CD14-positive monocyte (primary cell): ENCODE data around the gene SCYL1. TPM values are rescaled to one million over a fixed set of nuclear protein-coding genes. Genes with fewer than 3 reads are reported as not detected.

Experiments
- DNase-seq, 3 donors: peaks; one replicate each; pipeline ENCODE4 v3.0.0-alpha.2; 2011 to 2022
- H2AFZ ChIP-seq: 2 replicates; pipeline ENCODE4 v1.6.0; 2012; ENCODE audit warnings: mild to moderate bottlenecking, low read depth, low read length, inconsistent platforms; ENCODE audit not compliant: insufficient read depth, poor library complexity, severe bottlenecking
- H3K27ac ChIP-seq, 2 donors: 1 replicate in 1 of 2; 2 replicates in 1 of 2; pipeline ENCODE4 v1.5.1; 2012 to 2013; ENCODE audit warnings: low read length in 2 of 2, control low read depth in 1 of 2, inconsistent platforms in 1 of 2, low read depth in 1 of 2, mild to moderate bottlenecking in 1 of 2
- H3K27me3 ChIP-seq, 2 donors: one replicate each; pipeline versions ENCODE4 v1.6.0 to v1.6.1; 2011 to 2013; ENCODE audit warnings: low read length in 2 of 2; ENCODE audit not compliant: control insufficient read depth in 2 of 2, insufficient read depth in 2 of 2
- H3K36me3 ChIP-seq, 2 donors: replicated peaks in 1 of 2; 1 replicate in 1 of 2; 2 replicates in 1 of 2; pipeline versions ENCODE4 v1.5.1 to v1.6.1; 2012 to 2013; ENCODE audit warnings: low read length in 2 of 2, control low read depth in 1 of 2, inconsistent platforms in 1 of 2, mild to moderate bottlenecking in 1 of 2; ENCODE audit not compliant: insufficient read depth in 2 of 2, control insufficient read depth in 1 of 2
- H3K4me1 ChIP-seq, 2 donors: 1 replicate in 1 of 2; 2 replicates in 1 of 2; pipeline versions ENCODE4 v1.5.1 to v1.6.1; 2012 to 2013; ENCODE audit warnings: low read length in 2 of 2, control low read depth in 1 of 2, inconsistent platforms in 1 of 2, mild to moderate bottlenecking in 1 of 2, moderate library complexity in 1 of 2; ENCODE audit not compliant: insufficient read depth in 2 of 2, control insufficient read depth in 1 of 2
- H3K4me2 ChIP-seq: replicated peaks from 2 replicates; pipeline ENCODE3; 2012; ENCODE audit warnings: low read length, moderate library complexity, mild to moderate bottlenecking; ENCODE audit not compliant: poor library complexity, severe bottlenecking; ENCODE audit errors: extremely low read depth
- H3K4me3 ChIP-seq, 3 experiments: fragments of 200-600 bp in 1 of 3; sonication (generic) in 1 of 3; replicated peaks in 1 of 3; 1 replicate in 2 of 3; 2 replicates in 1 of 3; pipeline ENCODE4 v1.5.1; 2011 to 2013; ENCODE audit warnings: low read length in 3 of 3, mild to moderate bottlenecking in 3 of 3, control low read depth in 2 of 3, low read depth in 2 of 3, inconsistent platforms in 1 of 3, moderate library complexity in 1 of 3
- H3K79me2 ChIP-seq: 2 replicates; pipeline ENCODE4 v1.6.0; 2012; ENCODE audit warnings: mild to moderate bottlenecking, control low read depth, inconsistent platforms, low read length, moderate library complexity; ENCODE audit not compliant: insufficient read depth
- H3K9ac ChIP-seq: 2 replicates; pipeline ENCODE4 v1.6.0; 2017; ENCODE audit warnings: low read length, mild to moderate bottlenecking; ENCODE audit not compliant: insufficient read depth, poor library complexity, severe bottlenecking
- H3K9me3 ChIP-seq, 2 donors: replicated peaks in 1 of 2; 1 replicate in 1 of 2; 2 replicates in 1 of 2; pipeline versions ENCODE4 v1.5.1 to v1.6.1; 2012 to 2013; ENCODE audit warnings: low read length in 2 of 2, control low read depth in 1 of 2; ENCODE audit not compliant: control insufficient read depth in 1 of 2, insufficient read depth in 1 of 2
- H4K20me1 ChIP-seq: 2 replicates; pipeline ENCODE4 v1.6.0; 2012; ENCODE audit warnings: mild to moderate bottlenecking, low read length, control low read depth, moderate library complexity; ENCODE audit not compliant: insufficient read depth
- H3K27ac Mint-ChIP-seq, 7 donors: one replicate each; pipeline ENCODE4 v1.8.0; 2020; ENCODE audit warnings: mild to moderate bottlenecking in 7 of 7, mixed read lengths in 7 of 7, moderate library complexity in 6 of 7, inconsistent platforms in 2 of 7
- H3K27me3 Mint-ChIP-seq, 3 donors: one replicate each; pipeline ENCODE4 v1.8.0; 2021 to 2022; ENCODE audit warnings: low read depth in 3 of 3, mild to moderate bottlenecking in 3 of 3, mixed read lengths in 3 of 3, moderate library complexity in 3 of 3, inconsistent platforms in 1 of 3
- H3K36me3 Mint-ChIP-seq, 2 donors: one replicate each; pipeline ENCODE4 v1.8.0; 2020; ENCODE audit warnings: mixed read lengths in 2 of 2, inconsistent platforms in 1 of 2, mild to moderate bottlenecking in 1 of 2
- H3K4me1 Mint-ChIP-seq: one replicate; pipeline ENCODE4 v1.8.0; 2020; ENCODE audit warnings: mild to moderate bottlenecking, mixed read lengths
- H3K4me3 Mint-ChIP-seq, 2 donors: one replicate each; pipeline ENCODE4 v1.8.0; 2020; ENCODE audit warnings: mild to moderate bottlenecking in 2 of 2, mixed read lengths in 2 of 2, moderate library complexity in 1 of 2
- H3K9me3 Mint-ChIP-seq, 7 donors: one replicate each; pipeline ENCODE4 v1.8.0; 2020 to 2022; ENCODE audit warnings: mixed read lengths in 7 of 7, mild to moderate bottlenecking in 6 of 7, moderate library complexity in 6 of 7, inconsistent platforms in 2 of 7
- CTCF ChIP-seq: fragments of 200-600 bp; IDR thresholded peaks from one replicate; pipeline ENCODE4 v1.8.0; 2022; ENCODE audit warnings: antibody characterized with exemption, mild to moderate bottlenecking
- WGBS: methylation state at CpG from one replicate; pipeline ENCODE4 v1.1.5; 2013; ENCODE audit warnings: missing lambda C conversion rate; ENCODE audit not compliant: insufficient coverage; 5-methylcytosine and 5-hydroxymethylcytosine counted together
- intact Hi-C, 2 donors: fragments of 100-400 bp; cut with micrococcal nuclease; formaldehyde crosslinking; loops; one replicate each; pipeline versions ENCODE4 v1.15.0 to v1.15.1; 2023
- polyA plus RNA-seq, 3 donors: library from polyadenylated mRNA; depleted of rRNA in 1 of 3; unstranded in 2 of 3; stranded (reverse) in 1 of 3; fragments of 300-500 nt in 2 of 3; fragments of >200 nt in 1 of 3; fragmentation: Illumina TruSeq in 2 of 3; gene quantifications; 1 replicate in 2 of 3; 2 replicates in 1 of 3; pipeline ENCODE4 v1.2.3, GENCODE V29; 2012 to 2021

Gene SCYL1
- polyA plus RNA-seq, 3 donors, result 18.6 to 71.6 (median 29.7) TPM

GRCh38 chr11:65575568-65576231 lies 50.8 kb downstream of the SCYL1 start, which contains the start of gene EHBP1L1:
Gene EHBP1L1, plus strand, starts transcription at chr11:65576053. Its CDS starts 250 bp downstream, at chr11:65576303.
- Histone ChIP-seq H4K20me1 (peaks cover 77% of the 10 kb centered on the region), H3K27ac (peak within 1 kb of the TSS; percentile 85 to 93), H3K4me1 (peaks cover 63 to 83% of the 10 kb centered on the region in 2 donors), H3K9ac (peak within 1 kb of the TSS; percentile 80), H3K27me3 (no peaks in the 10 kb centered on the region), H3K4me3 (peak within 1 kb of the TSS; percentile 68 to 100 (median 98)), H3K9me3 (no peaks in the 10 kb centered on the region), H3K4me2 (peak within 1 kb of the TSS; percentile 97), H3K36me3 (peaks cover 27% of the 10 kb centered on the region in 2 donors), H2AFZ (peak within 1 kb of the TSS; percentile 26), H3K79me2 (peaks cover 85% of the 10 kb centered on the region)
- H3K9me3 Mint-ChIP-seq, result peaks cover 0 to 2% (median 0%) of the 10 kb centered on the region in 7 donors
- 0% methylated on average over 53 of the region's 69 CpGs for WGBS
- peak within 1 kb of the TSS; percentile 90 to 95 for H3K4me3 Mint-ChIP-seq
- H3K4me1 Mint-ChIP-seq, result peaks cover 62% of the 10 kb centered on the region
- peak; percentile 63 to 81 (median 72) for DNase-seq
- TF ChIP-seq CTCF, result no peak
- peak within 1 kb of the TSS; percentile 93 to 99 (median 97) for H3K27ac Mint-ChIP-seq
- H3K36me3 Mint-ChIP-seq, result peaks cover 24 to 37% of the 10 kb centered on the region in 2 donors
- intact Hi-C loops, result loop anchor here (2.0 to 10.0 kb wide), 3 partner anchors 35 to 551 kb away; partner anchors contain the start of genes MAP3K11 (in 1 of the 2) and SNX15 (in 1 of the 2)
- no peaks in the 10 kb centered on the region for H3K27me3 Mint-ChIP-seq

- no peak for TF ChIP-seq CTCF
- peak overlapping the region; percentile 48 to 100 (median 98) for H3K4me3 ChIP-seq
- H3K4me1 Mint-ChIP-seq, result peaks cover 56% of the 10 kb centered on the region
- H3K27ac Mint-ChIP-seq, result peak overlapping the region; percentile 93 to 97 (median 95)
- WGBS, result 9% methylated on average over 22 of the region's 26 CpGs
- peaks cover 79% of the 10 kb centered on the region for H4K20me1 ChIP-seq
- peak overlapping the region; percentile 80 for H3K9ac ChIP-seq
- H2AFZ ChIP-seq, result no peak overlapping the region
- no peak for DNase-seq
- peak overlapping the region; percentile 82 to 93 for H3K27ac ChIP-seq
- H3K27me3 Mint-ChIP-seq, result no peaks in the 10 kb centered on the region
- peaks cover 85% of the 10 kb centered on the region for H3K79me2 ChIP-seq
- peaks cover 28 to 43% of the 10 kb centered on the region in 2 donors for H3K36me3 Mint-ChIP-seq
- no peaks in the 10 kb centered on the region for H3K27me3 ChIP-seq
- H3K36me3 ChIP-seq, result peaks cover 33 to 34% of the 10 kb centered on the region in 2 donors
- intact Hi-C loops, result loop anchor here (5.0 to 10.0 kb wide), 2 partner anchors 36 to 552 kb away; partner anchors contain the start of genes MAP3K11 (in 1 of the 2) and SNX15 (in 1 of the 2)
- no peaks in the 10 kb centered on the region for H3K9me3 ChIP-seq
- peaks cover 0 to 2% (median 0%) of the 10 kb centered on the region in 7 donors for H3K9me3 Mint-ChIP-seq
- peak overlapping the region; percentile 97 for H3K4me2 ChIP-seq
- H3K4me3 Mint-ChIP-seq, result peak overlapping the region; percentile 90 to 95
- peaks cover 57 to 79% of the 10 kb centered on the region in 2 donors for H3K4me1 ChIP-seq
Measured at GRCh38 chr11:65576232-65576866, 51.5 kb downstream of the SCYL1 start.
